ENCODE data around the gene ZNF778.

The ZNF778 gene

GRCh38 chr16:89277049-89277448, 59.5 kb downstream of the ZNF778 start:
- Histone ChIP-seq H3K9ac (ENCODE audit: low read depth, low read length, poor library complexity, severe bottlenecking) (no peak overlapping the region), H3F3A (ENCODE audit: low read depth) (no peaks in the 10 kb centered on the region), H3K36me3 (ENCODE audit: insufficient read depth, low read length) (peaks cover 20% of the 10 kb centered on the region; the same call in 1 of the 2 replicates), H3K4me3 (ENCODE audit: low read length, poor library complexity, severe bottlenecking) (no peak overlapping the region), H3K9me3 (ENCODE audit: insufficient read depth, low read depth, low read length) (no peaks in the 10 kb centered on the region), H3K79me2 (ENCODE audit: insufficient read depth, low read length) (no peaks in the 10 kb centered on the region), H3K4me1 (ENCODE audit: insufficient read depth, low read length, poor library complexity, severe bottlenecking) (no peaks in the 10 kb centered on the region), H3K9me2 (replicated peaks; ENCODE audit: low read depth, low read length) (no peaks in the 10 kb centered on the region), H2AFZ (ENCODE audit: low read length) (no peak overlapping the region), H3K4me2 (ENCODE audit: low read depth, low read length, poor library complexity, severe bottlenecking) (no peak overlapping the region), H3K27me3 (ENCODE audit: insufficient read depth, low read length, poor library complexity, severe bottlenecking) (no peaks in the 10 kb centered on the region), H4K20me1 (ENCODE audit: insufficient read depth, low read length, poor library complexity, severe bottlenecking) (no peaks in the 10 kb centered on the region)
- TF ChIP-seq EZH2phosphoT487 (IDR thresholded peaks at IDR 0.05; ENCODE audit: borderline replicate concordance) (no peak), CTCF (conservative IDR thresholded peaks at IDR 0.05; ENCODE audit: low read length) (no peak)

- Histone ChIP-seq H3K9me3 (ENCODE audit: insufficient read depth, low read depth, low read length) (no peaks in the 10 kb centered on the region), H3K9me2 (replicated peaks; ENCODE audit: low read depth, low read length) (no peaks in the 10 kb centered on the region), H3K4me2 (ENCODE audit: low read depth, low read length, poor library complexity, severe bottlenecking) (no peak overlapping the region), H2AFZ (ENCODE audit: low read length) (no peak overlapping the region), H3K36me3 (ENCODE audit: insufficient read depth, low read length) (peaks cover 16% of the 10 kb centered on the region; the same call in 1 of the 2 replicates), H3K4me1 (ENCODE audit: insufficient read depth, low read length, poor library complexity, severe bottlenecking) (no peaks in the 10 kb centered on the region), H3K27me3 (ENCODE audit: insufficient read depth, low read length, poor library complexity, severe bottlenecking) (no peaks in the 10 kb centered on the region), H3K79me2 (ENCODE audit: insufficient read depth, low read length) (no peaks in the 10 kb centered on the region), H3F3A (ENCODE audit: low read depth) (no peaks in the 10 kb centered on the region), H3K4me3 (ENCODE audit: low read length, poor library complexity, severe bottlenecking) (no peak overlapping the region), H3K9ac (ENCODE audit: low read depth, low read length, poor library complexity, severe bottlenecking) (no peak overlapping the region), H4K20me1 (ENCODE audit: insufficient read depth, low read length, poor library complexity, severe bottlenecking) (no peaks in the 10 kb centered on the region)
- TF ChIP-seq CTCF (conservative IDR thresholded peaks at IDR 0.05; ENCODE audit: low read length) (no peak), EZH2phosphoT487 (IDR thresholded peaks at IDR 0.05; ENCODE audit: borderline replicate concordance) (no peak)
Observed at GRCh38 chr16:89277641-89278341, 60.3 kb downstream of the ZNF778 start.

GRCh38 chr16:89278441-89279240, 61.1 kb downstream of the ZNF778 start:
- TF ChIP-seq CTCF (conservative IDR thresholded peaks at IDR 0.05; ENCODE audit: low read length) (no peak), EZH2phosphoT487 (IDR thresholded peaks at IDR 0.05; ENCODE audit: borderline replicate concordance) (no peak)

More at GRCh38 chr16:89278441-89279240, 61.1 kb downstream of the ZNF778 start:
- H3K9ac ChIP-seq (ENCODE audit: low read depth, low read length, poor library complexity, severe bottlenecking) = no peak overlapping the region
- H3F3A ChIP-seq (ENCODE audit: low read depth) = no peaks in the 10 kb centered on the region
- peaks cover 16% of the 10 kb centered on the region; the same call in 1 of the 2 replicates for H3K36me3 ChIP-seq (ENCODE audit: insufficient read depth, low read length)
- no peaks in the 10 kb centered on the region for H3K27me3 ChIP-seq (ENCODE audit: insufficient read depth, low read length, poor library complexity, severe bottlenecking)
- no peak overlapping the region for H3K4me2 ChIP-seq (ENCODE audit: low read depth, low read length, poor library complexity, severe bottlenecking)
- no peak overlapping the region for H3K4me3 ChIP-seq (ENCODE audit: low read length, poor library complexity, severe bottlenecking)
- H4K20me1 ChIP-seq (ENCODE audit: insufficient read depth, low read length, poor library complexity, severe bottlenecking) = no peaks in the 10 kb centered on the region
- no peak overlapping the region for H2AFZ ChIP-seq (ENCODE audit: low read length)
- no peaks in the 10 kb centered on the region for H3K9me3 ChIP-seq (ENCODE audit: insufficient read depth, low read depth, low read length)
- no peaks in the 10 kb centered on the region for H3K9me2 ChIP-seq (replicated peaks; ENCODE audit: low read depth, low read length)
- H3K79me2 ChIP-seq (ENCODE audit: insufficient read depth, low read length) = no peaks in the 10 kb centered on the region
- H3K4me1 ChIP-seq (ENCODE audit: insufficient read depth, low read length, poor library complexity, severe bottlenecking) = no peaks in the 10 kb centered on the region
